H1 (cell line): ENCODE data around the gene PTPN1. TPM values are rescaled to one million over a fixed set of nuclear protein-coding genes. Genes with fewer than 3 reads are reported as not detected.

Experiments used
- CTCF ChIA-PET: fragments of 300-600 bp; sonication (Branson Sonifier 250); formaldehyde crosslinking; loops from one replicate; lab custom pipeline; 2021; ENCODE audit not compliant: partially characterized antibody; lab: Charles Lee
- POLR2A ChIA-PET: fragments of 300-600 bp; sonication (Branson Sonifier 250); formaldehyde crosslinking; loops from one replicate; lab custom pipeline; 2021; ENCODE audit warnings: inconsistent platforms; ENCODE audit not compliant: partially characterized antibody; lab: Charles Lee
- DNase-seq, 2 experiments: peaks; one replicate each; pipeline versions ENCODE4 v3.0.0 to v3.0.0-alpha.2; 2010 to 2022; ENCODE audit warnings: low spot score in 2 of 2, low read depth in 1 of 2, mixed read lengths in 1 of 2
- FAIRE-seq: peaks from 2 replicates; lab custom pipeline; 2011; peaks lifted over from hg19 to GRCh38; lab: Jason Lieb, UNC
- H2AFZ ChIP-seq: 2 replicates; pipeline ENCODE4 v1.8.1; 2012; ENCODE audit warnings: low read length, inconsistent platforms
- H2AK5ac ChIP-seq: 2 replicates; pipeline ENCODE4 v1.6.1; 2013; ENCODE audit warnings: low read depth, low read length
- H2BK120ac ChIP-seq: replicated peaks from 2 replicates; pipeline ENCODE3; 2013; ENCODE audit warnings: low read depth, low read length, inconsistent platforms
- H2BK12ac ChIP-seq: 2 replicates; pipeline ENCODE4 v1.6.1; 2013; ENCODE audit warnings: low read depth, low read length
- H2BK15ac ChIP-seq: 2 replicates; pipeline ENCODE4 v1.6.1; 2013; ENCODE audit warnings: low read length
- H2BK20ac ChIP-seq: 2 replicates; pipeline ENCODE4 v1.6.1; 2013; ENCODE audit warnings: low read length
- H2BK5ac ChIP-seq: 2 replicates; pipeline ENCODE4 v1.6.1; 2013; ENCODE audit warnings: low read depth, low read length
- H3K14ac ChIP-seq: 2 replicates; pipeline ENCODE4 v1.6.1; 2013; ENCODE audit warnings: inconsistent platforms; ENCODE audit not compliant: insufficient read length
- H3K18ac ChIP-seq: 2 replicates; pipeline ENCODE4 v1.6.1; 2013; ENCODE audit warnings: low read length; ENCODE audit errors: extremely low read depth
- H3K23ac ChIP-seq: 2 replicates; pipeline ENCODE4 v1.6.1; 2013; ENCODE audit warnings: inconsistent platforms; ENCODE audit not compliant: insufficient read length
- H3K23me2 ChIP-seq: 2 replicates; pipeline ENCODE4 v1.6.1; 2013; ENCODE audit warnings: low read depth, low read length
- H3K27ac ChIP-seq: 2 replicates; pipeline ENCODE4 v1.6.1; 2011; ENCODE audit warnings: low read depth, low read length, inconsistent platforms
- H3K27me3 ChIP-seq, 4 experiments: replicated peaks in 1 of 4; 1 replicate in 1 of 4; 2 replicates in 3 of 4; pipeline versions ENCODE4 v1.6.1 to v1.8.1; 2011 to 2013; ENCODE audit warnings: low read length in 3 of 4, mild to moderate bottlenecking in 3 of 4, inconsistent platforms in 2 of 4, mixed read lengths in 2 of 4, moderate library complexity in 1 of 4; ENCODE audit not compliant: control insufficient read depth in 3 of 4, insufficient read depth in 3 of 4; ENCODE audit errors: extremely low read depth in 1 of 4
- H3K36me3 ChIP-seq, 4 experiments: 2 replicates each; pipeline versions ENCODE4 v1.6.1 to v1.8.1; 2011 to 2013; ENCODE audit warnings: mild to moderate bottlenecking in 4 of 4, low read length in 3 of 4, moderate library complexity in 2 of 4, control low read depth in 1 of 4, inconsistent platforms in 1 of 4; ENCODE audit not compliant: insufficient read depth in 4 of 4, control insufficient read depth in 2 of 4
- H3K4ac ChIP-seq: replicated peaks from 2 replicates; pipeline ENCODE3; 2013; ENCODE audit warnings: low read length, low read depth, mixed read lengths, inconsistent platforms; ENCODE audit not compliant: insufficient read length
- H3K4me1 ChIP-seq, 4 experiments: replicated peaks in 1 of 4; 1 replicate in 1 of 4; 2 replicates in 3 of 4; pipeline versions ENCODE4 v1.6.1 to v1.8.1; 2011 to 2013; ENCODE audit warnings: low read length in 3 of 4, inconsistent platforms in 2 of 4, mixed read lengths in 1 of 4; ENCODE audit not compliant: insufficient read depth in 4 of 4, control insufficient read depth in 3 of 4
- H3K4me2 ChIP-seq, 2 experiments: 2 replicates each; pipeline versions ENCODE4 v1.6.1 to v1.8.1; 2011 to 2013; ENCODE audit warnings: low read depth in 2 of 2, low read length in 2 of 2, control low read depth in 1 of 2, inconsistent platforms in 1 of 2, mild to moderate bottlenecking in 1 of 2; ENCODE audit not compliant: insufficient read depth in 1 of 2
- H3K4me3 ChIP-seq, 4 experiments: fragments of 200-600, 300-600 bp in 1 of 4; sonication (generic), shearing (Covaris generic), sonication (Bioruptor Twin) in 1 of 4; 2 replicates each; pipeline versions ENCODE4 v1.5.1 to v1.8.1; 2011 to 2016; ENCODE audit warnings: low read length in 4 of 4, low read depth in 3 of 4, control low read depth in 2 of 4, inconsistent platforms in 2 of 4, mild to moderate bottlenecking in 2 of 4, mixed read lengths in 1 of 4, moderate library complexity in 1 of 4; ENCODE audit not compliant: insufficient read depth in 2 of 4; ENCODE audit errors: extremely low read depth in 1 of 4
- H3K56ac ChIP-seq: replicated peaks from 2 replicates; pipeline ENCODE3; 2013; ENCODE audit warnings: low read depth, mild to moderate bottlenecking, mixed read lengths, low read length, inconsistent platforms; ENCODE audit not compliant: insufficient read length
- H3K79me1 ChIP-seq: 2 replicates; pipeline ENCODE4 v1.6.1; 2013; ENCODE audit warnings: low read depth, low read length, control low read depth
- H3K79me2 ChIP-seq, 2 experiments: 2 replicates each; pipeline versions ENCODE4 v1.6.1 to v1.8.1; 2012 to 2013; ENCODE audit warnings: low read length in 2 of 2, mild to moderate bottlenecking in 2 of 2, inconsistent platforms in 1 of 2; ENCODE audit not compliant: insufficient read depth in 2 of 2, control insufficient read depth in 1 of 2
- H3K9ac ChIP-seq, 4 experiments: replicated peaks in 1 of 4; 1 replicate in 1 of 4; 2 replicates in 3 of 4; pipeline versions ENCODE4 v1.6.1 to v1.8.1; 2011 to 2013; ENCODE audit warnings: low read depth in 3 of 4, low read length in 3 of 4, control low read depth in 2 of 4, mild to moderate bottlenecking in 2 of 4, moderate library complexity in 2 of 4, inconsistent platforms in 1 of 4; ENCODE audit errors: extremely low read depth in 1 of 4
- H3K9me3 ChIP-seq, 2 experiments: 2 replicates each; pipeline versions ENCODE4 v1.6.1 to v1.8.1; 2012 to 2013; ENCODE audit warnings: mild to moderate bottlenecking in 2 of 2, moderate library complexity in 2 of 2, control low read depth in 1 of 2, inconsistent platforms in 1 of 2, low read depth in 1 of 2, low read length in 1 of 2, mixed read lengths in 1 of 2; ENCODE audit not compliant: insufficient read depth in 2 of 2
- H4K20me1 ChIP-seq, 2 experiments: replicated peaks in 1 of 2; 2 replicates each; pipeline versions ENCODE3 to v1.8.1; 2011 to 2013; ENCODE audit warnings: inconsistent platforms in 2 of 2, low read length in 2 of 2, mild to moderate bottlenecking in 1 of 2; ENCODE audit not compliant: insufficient read depth in 2 of 2, control insufficient read depth in 1 of 2
- H4K5ac ChIP-seq: 2 replicates; pipeline ENCODE4 v1.6.1; 2013; ENCODE audit warnings: low read length, low read depth, mixed read lengths, inconsistent platforms; ENCODE audit not compliant: insufficient read length
- H4K8ac ChIP-seq: 2 replicates; pipeline ENCODE4 v1.8.0; 2013; ENCODE audit warnings: mild to moderate bottlenecking, moderate library complexity, low read length, inconsistent platforms; ENCODE audit not compliant: insufficient read depth; ENCODE audit errors: extremely low read depth
- H4K91ac ChIP-seq: replicated peaks from 2 replicates; pipeline ENCODE3; 2013; ENCODE audit warnings: low read length, mixed read lengths, inconsistent platforms; ENCODE audit not compliant: insufficient read length
- CEBPB ChIP-seq: IDR thresholded peaks from 2 replicates; pipeline ENCODE4 v1.6.1; 2012; ENCODE audit warnings: low read depth, low read length
- CHD2 ChIP-seq: IDR thresholded peaks from 2 replicates; pipeline ENCODE4 v1.6.1; 2012; ENCODE audit warnings: low read length, improper control_type of control experiment
- HDAC6 ChIP-seq: IDR thresholded peaks from one replicate; pipeline ENCODE4 v1.7.1; 2012; ENCODE audit warnings: low read depth, mild to moderate bottlenecking, inconsistent platforms, low read length, moderate library complexity
- JUN ChIP-seq: IDR thresholded peaks from 2 replicates; pipeline ENCODE4 v1.6.1; 2011; ENCODE audit warnings: low read depth, mild to moderate bottlenecking, improper control_type of control experiment, low read length
- MAFK ChIP-seq: IDR thresholded peaks from 2 replicates; pipeline ENCODE4 v1.6.1; 2012; ENCODE audit warnings: low read depth, mild to moderate bottlenecking, improper control_type of control experiment, low read length
- SP2 ChIP-seq: IDR thresholded peaks from 2 replicates; pipeline ENCODE4 v1.6.1; 2012; ENCODE audit warnings: mild to moderate bottlenecking, low read length, inconsistent platforms
- SRF ChIP-seq: IDR thresholded peaks from 2 replicates; pipeline ENCODE4 v1.6.1; 2011; ENCODE audit warnings: mild to moderate bottlenecking, low read depth, low read length, moderate library complexity
- WGBS, 2 experiments: shearing (Covaris generic) in 1 of 2; methylation state at CpG; one replicate each; pipeline versions ENCODE4 v1.1.6 to v1.1.7; 2013 to 2015; ENCODE audit warnings: low lambda C conversion rate in 2 of 2, mixed read lengths in 2 of 2, inconsistent platforms in 1 of 2, low coverage in 1 of 2, missing lambda C conversion rate in 1 of 2; ENCODE audit not compliant: insufficient replicate concordance in 2 of 2, insufficient coverage in 1 of 2, insufficient read length in 1 of 2; ENCODE audit errors: extremely low coverage in 1 of 2, missing lambda C conversion rate in 1 of 2; 5-methylcytosine and 5-hydroxymethylcytosine counted together
- polyA plus RNA-seq, 7 experiments: library from polyadenylated mRNA; depleted of rRNA in 3 of 7; stranded (reverse) in 5 of 7; unstranded in 2 of 7; fragments of >200 nt in 5 of 7; fragments of 200-250 nt in 2 of 7; gene quantifications; 1 replicate in 5 of 7; 2 replicates in 1 of 7; 4 replicates in 1 of 7; pipeline versions ENCODE4 v1.2.1 to v1.2.3, GENCODE V29; 2011 to 2013; ENCODE audit warnings: missing spikeins in 2 of 7, mixed read lengths in 2 of 7
- total RNA-seq: library from RNA; stranded (reverse); fragmentation: NEBNext Ultra II Directional; extraction: Animal tissue kit (Norgen Biotek cat#: 25700); gene quantifications from 2 replicates; pipeline ENCODE4 v1.2.1, GENCODE V29; 2021
- TF ChIP-seq, protein P1 (sequence below): IDR thresholded peaks from 2 replicates; pipeline ENCODE4 v1.6.1; 2012; ENCODE audit warnings: low read length, inconsistent platforms

The PTPN1 gene
- total and polyA plus RNA-seq, 2 of the 8 experiments (the other 6 are each of a cell fraction or from before 2014, with no cell fraction given) = 18.6 to 32.1 TPM

DNA sequence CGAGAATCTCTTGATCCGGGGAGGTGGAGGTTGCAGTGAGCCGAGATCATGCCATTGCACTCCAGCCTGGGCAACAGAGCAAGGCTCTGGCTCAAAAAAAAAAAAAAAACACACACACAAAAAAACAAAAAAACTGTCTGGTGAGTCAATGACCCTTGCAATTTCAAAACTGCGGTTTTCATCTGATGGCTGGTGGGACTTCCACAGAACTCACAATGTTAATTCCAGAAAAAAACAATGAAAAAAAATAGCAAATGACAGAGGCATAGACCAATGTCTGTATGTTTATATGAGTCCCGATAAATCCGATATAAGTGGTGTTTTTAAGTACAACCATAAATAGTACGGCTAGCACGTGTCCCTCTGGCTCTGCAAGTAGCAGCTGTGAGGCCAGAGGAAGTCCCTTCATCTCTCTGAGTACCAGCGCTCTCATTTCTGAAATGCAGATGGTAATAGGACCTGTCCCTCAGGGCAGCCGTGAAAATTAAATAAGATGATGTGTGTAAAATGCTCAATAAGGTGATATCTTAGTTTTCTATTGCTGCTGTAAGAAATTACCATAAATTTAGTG lies 21.9 kb upstream of the PTPN1 start:
- H3K23ac ChIP-seq = no peak overlapping the region
- H3K4me3 ChIP-seq = no peak overlapping the region
- FAIRE-seq (no peak), DNase-seq (no peak)
- no peak for TF ChIP-seq JUN
- TF ChIP-seq SRF = no peak
- no peak for TF ChIP-seq MAFK
- no peak for TF ChIP-seq SP2
- TF ChIP-seq CEBPB = no peak
- TF ChIP-seq HDAC6 = no peak
- TF ChIP-seq, protein P1, sequence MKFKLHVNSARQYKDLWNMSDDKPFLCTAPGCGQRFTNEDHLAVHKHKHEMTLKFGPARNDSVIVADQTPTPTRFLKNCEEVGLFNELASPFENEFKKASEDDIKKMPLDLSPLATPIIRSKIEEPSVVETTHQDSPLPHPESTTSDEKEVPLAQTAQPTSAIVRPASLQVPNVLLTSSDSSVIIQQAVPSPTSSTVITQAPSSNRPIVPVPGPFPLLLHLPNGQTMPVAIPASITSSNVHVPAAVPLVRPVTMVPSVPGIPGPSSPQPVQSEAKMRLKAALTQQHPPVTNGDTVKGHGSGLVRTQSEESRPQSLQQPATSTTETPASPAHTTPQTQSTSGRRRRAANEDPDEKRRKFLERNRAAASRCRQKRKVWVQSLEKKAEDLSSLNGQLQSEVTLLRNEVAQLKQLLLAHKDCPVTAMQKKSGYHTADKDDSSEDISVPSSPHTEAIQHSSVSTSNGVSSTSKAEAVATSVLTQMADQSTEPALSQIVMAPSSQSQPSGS = no peak
- TF ChIP-seq CHD2 = no peak
- CTCF ChIA-PET = interaction anchor here (1.5 to 3.3 kb wide), 5 partner anchors 9 to 100 kb away, joined by 4 to 23 read pairs (median 7); no protein-coding TSS in a partner anchor
- no peak overlapping the region for H2BK12ac ChIP-seq
- no peak overlapping the region for H2BK20ac ChIP-seq
- no peak overlapping the region for H3K9ac ChIP-seq
- no peaks in the 10 kb centered on the region; the same call in 1 of the 2 replicates for H3K23me2 ChIP-seq
- H3K56ac ChIP-seq = no peak overlapping the region
- H3K14ac ChIP-seq = no peak overlapping the region
- H3K9me3 ChIP-seq = 0 out of 4 replicates have a peak, but pooled peaks cover 0 to 3% of the 10 kb centered on the region in 2 experiments
- no peak overlapping the region for H2BK120ac ChIP-seq
- H2AK5ac ChIP-seq = no peak overlapping the region
- H3K79me2 ChIP-seq = no peaks in the 10 kb centered on the region
- 86% methylated on average over 10 of the region's 10 CpGs; no CpG with 5 or more reads in 1 of the 2 experiments for WGBS, 2 experiments
- H4K5ac ChIP-seq = no peak overlapping the region
- H3K79me1 ChIP-seq = no peaks in the 10 kb centered on the region
- no peaks in the 10 kb centered on the region for H3K36me3 ChIP-seq
- no peak overlapping the region for H3K27ac ChIP-seq
- H3K18ac ChIP-seq = no peak overlapping the region
- H4K91ac ChIP-seq = no peak overlapping the region
- POLR2A ChIA-PET = interaction anchor here (0.7 to 1.3 kb wide), 2 partner anchors 25 to 58 kb away, joined by 3 read pairs; no protein-coding TSS in a partner anchor
- no peak overlapping the region for H2BK5ac ChIP-seq
- no peak overlapping the region for H2AFZ ChIP-seq
- H3K4me2 ChIP-seq = no peak overlapping the region
- H3K27me3 ChIP-seq = no peaks in the 10 kb centered on the region
- H3K4ac ChIP-seq = no peak overlapping the region
- H4K8ac ChIP-seq = no peak overlapping the region
- no peaks in the 10 kb centered on the region for H3K4me1 ChIP-seq
- H2BK15ac ChIP-seq = no peak overlapping the region
- no peaks in the 10 kb centered on the region for H4K20me1 ChIP-seq
